GM10248 (cell line): ENCODE measurements around the gene CD6.

ENCODE experiments used
- CTCF ChIA-PET: fragments of 300-600 bp; sonication (Branson Sonifier 250); formaldehyde crosslinking; extraction: SDS; loops from one replicate; lab custom pipeline; 2021; ENCODE audit warnings: antibody characterized with exemption; lab: Yijun Ruan, JAX
- POLR2A ChIA-PET: fragments of 350-650 bp; sonication (Branson Sonifier 250); formaldehyde crosslinking; extraction: SDS; loops from one replicate; lab custom pipeline; 2020; ENCODE audit warnings: antibody characterized with exemption; lab: Yijun Ruan, JAX
- DNase-seq: peaks from one replicate; pipeline ENCODE4 v3.0.0; 2012; ENCODE audit errors: extremely low spot score
- CTCF ChIP-seq: IDR thresholded peaks from 2 replicates; pipeline ENCODE4 v1.5.1; 2012; ENCODE audit warnings: mild to moderate bottlenecking, low read depth; ENCODE audit errors: extremely low read depth, missing control alignments, control extremely low read depth

The CD6 gene

GRCh38 chr11:61020551-61021235 is 49.2 kb downstream of the CD6 start:
- CTCF ChIA-PET = interaction anchor here (1.3 kb wide), 1 partner anchor 51 kb away, joined by 3 read pairs; no protein-coding TSS in a partner anchor
- TF ChIP-seq CTCF = no peak
- POLR2A ChIA-PET = no interaction called here
- DNase-seq = no peak

- no peak for TF ChIP-seq CTCF
- ChIA-PET CTCF (interaction anchor here (1.6 kb wide), 1 partner anchor 107 kb away, joined by 4 read pairs; no protein-coding TSS in a partner anchor), POLR2A (no interaction called here)
- no peak for DNase-seq
Observed at GRCh38 chr11:61021661-61022212, 50.3 kb downstream of the CD6 start.

GRCh38 chr11:61022311-61023085 is 51.0 kb downstream of the CD6 start:
- TF ChIP-seq CTCF = no peak
- DNase-seq = no peak
- ChIA-PET CTCF (interaction anchor here (0.9 to 2.1 kb wide), 4 partner anchors 11 to 107 kb away, joined by 3 to 6 read pairs (median 4); no protein-coding TSS in a partner anchor), POLR2A (no interaction called here)

GRCh38 chr11:61023086-61023965 is 51.8 kb downstream of the CD6 start:
- POLR2A ChIA-PET = interaction anchor here (0.6 to 0.7 kb wide), 3 partner anchors 38 to 1338 kb away, joined by 3 to 6 read pairs (median 3); no protein-coding TSS in a partner anchor
- CTCF ChIA-PET = interaction anchor here (0.9 to 2.1 kb wide), 5 partner anchors 10 to 106 kb away, joined by 3 to 6 read pairs (median 4); no protein-coding TSS in a partner anchor
- no peak for DNase-seq
- no peak for TF ChIP-seq CTCF

GRCh38 chr11:61023966-61024295 is 52.5 kb downstream of the CD6 start:
- no peak for DNase-seq
- CTCF ChIA-PET = interaction anchor here (1.3 to 2.1 kb wide), 3 partner anchors 11 to 54 kb away, joined by 4 to 6 read pairs (median 5); no protein-coding TSS in a partner anchor
- no peak for TF ChIP-seq CTCF
- POLR2A ChIA-PET = interaction anchor here (0.6 to 0.7 kb wide), 2 partner anchors 37 to 1337 kb away, joined by 3 to 6 read pairs; no protein-coding TSS in a partner anchor
